NCI-H2171 treated with DMSO at 0.1 percent for 48 hours (cell line): Measurements from ENCODE around the gene LRRC4C.

Experiments
- DNase-seq: peaks from one replicate; lab custom pipeline; 2025; lab: John Stamatoyannopoulos, UW

LRRC4C gene

GRCh38 chr11:41250408-41250935 lies 209.0 kb downstream of the LRRC4C start:
- DNase-seq = no peak

- no peak for DNase-seq
Measured at GRCh38 chr11:41247621-41248020, 211.8 kb downstream of the LRRC4C start.

GRCh38 chr11:41246399-41246745 lies 213.1 kb downstream of the LRRC4C start:
- no peak for DNase-seq

- no peak for DNase-seq
Measured at GRCh38 chr11:41245704-41246398, 213.6 kb downstream of the LRRC4C start.

- no peak for DNase-seq
Measured at GRCh38 chr11:41245184-41245583, 214.3 kb downstream of the LRRC4C start.

- DNase-seq = no peak
Measured at GRCh38 chr11:41237382-41237781, 222.1 kb downstream of the LRRC4C start.

GRCh38 chr11:41235668-41236067 lies 223.8 kb downstream of the LRRC4C start:
- no peak for DNase-seq

- no peak for DNase-seq
Measured at GRCh38 chr11:41225856-41226633, 233.4 kb downstream of the LRRC4C start.

GRCh38 chr11:41222236-41222635 lies 237.2 kb downstream of the LRRC4C start:
- DNase-seq = no peak

GRCh38 chr11:41206388-41206787 lies 253.1 kb downstream of the LRRC4C start:
- DNase-seq = no peak

GRCh38 chr11:41201156-41201555 lies 258.3 kb downstream of the LRRC4C start:
- peak; percentile 16 for DNase-seq

- no peak for DNase-seq
Measured at GRCh38 chr11:41190437-41191082, 268.9 kb downstream of the LRRC4C start.

GRCh38 chr11:41189701-41190436 lies 269.6 kb downstream of the LRRC4C start:
- DNase-seq = no peak

- DNase-seq = no peak
Measured at GRCh38 chr11:41177791-41178190, 281.7 kb downstream of the LRRC4C start.

- no peak for DNase-seq
Measured at GRCh38 chr11:41175304-41175972, 284.0 kb downstream of the LRRC4C start.

- no peak for DNase-seq
Measured at GRCh38 chr11:41146326-41146725, 313.1 kb downstream of the LRRC4C start.

- no peak for DNase-seq
Measured at GRCh38 chr11:41145420-41145819, 314.0 kb downstream of the LRRC4C start.

GRCh38 chr11:41134971-41135370 lies 324.5 kb downstream of the LRRC4C start:
- DNase-seq = no peak

GRCh38 chr11:41133023-41133422 lies 326.4 kb downstream of the LRRC4C start:
- DNase-seq = no peak

GRCh38 chr11:41121600-41121999 lies 337.9 kb downstream of the LRRC4C start:
- no peak for DNase-seq

- no peak for DNase-seq
Measured at GRCh38 chr11:41119484-41119883, 340.0 kb downstream of the LRRC4C start.

GRCh38 chr11:41118521-41118920 lies 340.9 kb downstream of the LRRC4C start:
- no peak for DNase-seq
